Jurkat, Clone E6-1 (cell line): ENCODE data around the gene ADAMTSL1.

Source experiments
- DNase-seq: peaks from one replicate; pipeline ENCODE4 v3.0.0-alpha.2; 2011; ENCODE audit warnings: low read depth, low spot score
- H3K4me3 ChIP-seq: 2 replicates; pipeline ENCODE4 v1.5.1; 2011; ENCODE audit warnings: mild to moderate bottlenecking, low read length, control low read depth, moderate library complexity

The ADAMTSL1 gene

GRCh38 chr9:18893046-18893445 lies 419.1 kb downstream of the ADAMTSL1 start:
- DNase-seq: no peak
- no peak overlapping the region for H3K4me3 ChIP-seq

GRCh38 chr9:18893491-18893890 lies 419.5 kb downstream of the ADAMTSL1 start:
- no peak overlapping the region for H3K4me3 ChIP-seq
- DNase-seq: no peak

- no peak for DNase-seq
- H3K4me3 ChIP-seq: no peak overlapping the region
Measured at GRCh38 chr9:18896004-18896403, 422.1 kb downstream of the ADAMTSL1 start.

- no peak overlapping the region for H3K4me3 ChIP-seq
- peak; percentile 69 for DNase-seq
Measured at GRCh38 chr9:18896531-18897179, 422.7 kb downstream of the ADAMTSL1 start.

GRCh38 chr9:18903450-18903849 lies 429.5 kb downstream of the ADAMTSL1 start:
- no peak overlapping the region for H3K4me3 ChIP-seq
- DNase-seq: peak; percentile 90

- no peak for DNase-seq
- H3K4me3 ChIP-seq: no peak overlapping the region
Measured at GRCh38 chr9:18905028-18905882, 431.3 kb downstream of the ADAMTSL1 start.

- no peak overlapping the region for H3K4me3 ChIP-seq
- no peak for DNase-seq
Measured at GRCh38 chr9:18905883-18906629, 432.1 kb downstream of the ADAMTSL1 start.

- DNase-seq: no peak
- H3K4me3 ChIP-seq: no peak overlapping the region
Measured at GRCh38 chr9:18906656-18907395, 432.9 kb downstream of the ADAMTSL1 start.

GRCh38 chr9:18907927-18908625 lies 434.1 kb downstream of the ADAMTSL1 start:
- DNase-seq: no peak
- no peak overlapping the region for H3K4me3 ChIP-seq

- peak; percentile 80 for DNase-seq
Measured at GRCh38 chr9:18909140-18910018, 435.4 kb downstream of the ADAMTSL1 start.

GRCh38 chr9:18910435-18910834 lies 436.5 kb downstream of the ADAMTSL1 start:
- H3K4me3 ChIP-seq: no peak overlapping the region; the same call in 1 of the 2 replicates
- DNase-seq: no peak

More at GRCh38 chr9:18909140-18910018, 435.4 kb downstream of the ADAMTSL1 start:
- H3K4me3 ChIP-seq: peak overlapping the region; percentile 40

GRCh38 chr9:18910916-18911315 lies 437.0 kb downstream of the ADAMTSL1 start:
- no peak overlapping the region for H3K4me3 ChIP-seq
- peak; percentile 47 for DNase-seq

GRCh38 chr9:18911714-18912342 lies 437.9 kb downstream of the ADAMTSL1 start:
- H3K4me3 ChIP-seq: no peak overlapping the region
- no peak for DNase-seq

- no peak overlapping the region for H3K4me3 ChIP-seq
- no peak for DNase-seq
Measured at GRCh38 chr9:18920141-18921084, 446.5 kb downstream of the ADAMTSL1 start.

GRCh38 chr9:18921366-18922075 lies 447.6 kb downstream of the ADAMTSL1 start:
- no peak for DNase-seq

More at GRCh38 chr9:18921366-18922075, 447.6 kb downstream of the ADAMTSL1 start:
- no peak overlapping the region for H3K4me3 ChIP-seq
